ENCODE data around the gene RO60.

RO60 gene

GRCh38 chr1:193060938-193061337 is 1.5 kb downstream of the RO60 start:
- peak; percentile 4 for DNase-seq (ENCODE audit: low spot score)

GRCh38 chr1:193062698-193063463 is 3.5 kb downstream of the RO60 start:
- DNase-seq (ENCODE audit: low spot score): no peak

DNA sequence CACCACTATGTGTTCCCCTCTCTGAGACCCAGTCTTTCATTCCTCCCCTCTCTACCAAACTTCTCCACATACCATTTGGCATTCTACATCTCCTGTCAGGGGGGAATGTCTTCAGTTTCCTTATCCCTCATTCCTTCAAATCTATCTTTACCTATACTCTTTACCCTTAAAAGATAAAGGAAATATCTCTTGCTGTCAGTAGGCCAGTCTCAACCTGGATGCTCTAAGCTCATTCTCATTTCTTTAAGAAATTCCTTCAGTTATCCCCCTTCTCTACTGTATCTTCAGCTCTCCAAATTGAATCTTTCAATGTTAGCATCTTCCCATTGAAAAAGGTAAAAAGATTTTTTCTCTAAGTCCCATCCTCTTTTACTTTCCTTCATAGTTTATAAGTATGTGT is 6.5 kb downstream of the RO60 start:
- no peak for DNase-seq (ENCODE audit: low spot score)

DNA sequence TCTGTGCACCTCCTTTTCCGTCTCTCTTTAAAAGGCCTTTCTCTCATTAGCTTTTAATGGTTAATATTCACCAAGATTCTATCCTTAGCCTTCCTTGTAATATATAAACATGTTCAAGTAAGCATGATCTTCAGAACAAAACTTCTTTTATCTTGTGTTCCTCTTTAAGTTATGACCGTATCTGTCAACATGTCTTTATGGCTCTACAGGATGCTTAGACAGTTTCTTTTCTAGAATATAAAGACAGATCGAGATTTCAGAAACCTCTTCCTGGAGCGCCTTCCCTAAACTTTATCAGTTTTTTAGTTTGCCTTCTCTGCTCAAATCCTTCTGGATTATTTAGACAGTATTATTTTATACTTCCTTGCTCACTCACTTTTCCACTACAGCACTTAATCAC is 7.2 kb downstream of the RO60 start:
- no peak for DNase-seq (ENCODE audit: low spot score)

DNA sequence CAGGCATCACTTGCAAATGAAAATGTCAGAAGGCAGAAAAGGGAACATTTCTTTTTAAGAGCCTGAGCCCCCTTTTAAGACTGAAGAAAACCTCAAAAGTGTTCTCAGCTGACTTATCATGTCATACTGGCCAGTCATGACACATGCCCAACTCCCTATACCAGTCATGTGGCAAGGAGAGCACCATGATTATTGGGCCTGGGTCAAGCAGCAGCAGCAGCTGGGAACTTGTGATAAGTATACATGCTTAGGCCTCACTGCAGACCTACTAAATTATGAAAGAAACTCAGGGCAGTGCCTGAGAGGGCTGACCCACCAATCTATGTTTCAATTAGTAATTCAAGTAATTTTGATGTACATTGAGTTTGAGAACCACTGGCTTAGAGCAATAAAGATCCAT is 8.6 kb downstream of the RO60 start:
- no peak for DNase-seq (ENCODE audit: low spot score)

- DNase-seq (ENCODE audit: low spot score): no peak
Observed at GRCh38 chr1:193069748-193070385, 10.5 kb downstream of the RO60 start.

DNA sequence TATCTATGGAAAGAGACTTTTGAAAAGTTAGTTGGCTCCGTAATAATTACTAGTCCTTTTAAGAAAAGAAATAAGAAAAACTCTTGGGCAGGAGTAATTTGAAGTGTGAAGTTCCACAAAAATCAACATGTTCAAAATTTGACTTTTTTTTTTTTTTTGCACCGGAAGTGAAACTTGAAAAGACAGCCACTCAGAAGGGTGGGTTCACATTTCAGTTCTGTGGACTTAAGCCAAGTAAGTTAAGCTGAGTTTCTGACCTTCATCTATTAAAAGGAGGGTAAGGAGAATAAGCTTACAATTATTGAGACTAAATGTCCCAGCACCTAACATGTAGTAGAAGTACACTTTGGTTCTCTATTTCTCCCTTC is 11.0 kb downstream of the RO60 start:
- no peak for DNase-seq (ENCODE audit: low spot score)

GRCh38 chr1:193070942-193071341 is 11.5 kb downstream of the RO60 start:
- DNase-seq (ENCODE audit: low spot score): no peak

- DNase-seq (ENCODE audit: low spot score): peak; percentile 3
Observed at GRCh38 chr1:193077991-193078390, 18.6 kb downstream of the RO60 start.

DNA sequence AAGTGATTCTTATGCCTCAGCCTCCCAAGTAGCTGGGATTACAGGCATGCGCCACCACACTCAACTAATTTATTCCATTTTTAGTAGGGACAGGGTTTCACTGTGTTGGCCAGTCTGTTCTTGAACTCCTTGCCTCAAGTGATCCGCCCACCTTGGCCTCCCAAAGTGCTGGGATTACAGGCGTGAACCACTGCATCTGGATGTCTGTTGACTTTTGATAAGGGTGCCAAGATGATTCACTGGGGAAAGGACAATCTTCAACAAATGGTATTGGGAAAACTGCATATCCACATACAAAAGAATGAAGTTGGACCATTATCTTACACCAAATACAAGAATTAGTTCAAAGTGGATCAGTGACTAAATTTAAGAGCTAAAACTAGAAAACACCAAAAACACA is 19.8 kb downstream of the RO60 start:
- no peak for DNase-seq (ENCODE audit: low spot score)

DNA sequence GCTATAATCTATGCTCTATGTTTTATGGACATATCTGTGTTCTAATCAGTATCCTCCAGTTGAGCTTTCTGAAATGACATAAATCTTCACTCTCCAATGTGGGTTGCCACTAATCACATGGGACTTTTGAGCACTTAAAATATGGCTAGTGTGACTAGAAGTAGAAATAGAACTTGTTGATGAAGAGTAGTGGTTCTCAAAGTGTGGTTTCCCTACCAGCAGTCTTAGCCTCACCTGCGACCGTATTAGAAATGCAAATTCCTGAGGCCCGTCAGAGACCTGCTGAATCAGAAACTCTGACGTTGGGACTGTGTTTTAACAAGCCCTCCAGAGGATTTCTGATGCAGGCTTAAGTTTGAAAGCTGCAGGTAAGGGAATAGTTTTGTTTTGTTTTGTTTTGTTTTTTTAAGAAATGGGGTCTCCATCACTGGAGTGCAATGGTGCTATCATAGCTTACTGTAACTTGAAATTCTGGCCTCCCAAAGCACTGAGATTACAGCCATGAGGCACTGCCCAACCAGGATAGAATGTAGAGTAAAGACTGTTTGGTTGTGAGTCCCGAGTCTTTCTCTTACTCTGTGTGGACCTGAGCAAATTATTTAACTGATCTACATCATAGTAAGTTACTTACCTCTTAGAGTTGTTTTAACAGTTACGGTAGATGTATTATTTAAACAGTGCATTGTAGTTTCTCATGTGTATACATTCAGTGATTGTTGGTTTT is 24.1 kb downstream of the RO60 start:
- DNase-seq (ENCODE audit: low spot score): no peak

DNA sequence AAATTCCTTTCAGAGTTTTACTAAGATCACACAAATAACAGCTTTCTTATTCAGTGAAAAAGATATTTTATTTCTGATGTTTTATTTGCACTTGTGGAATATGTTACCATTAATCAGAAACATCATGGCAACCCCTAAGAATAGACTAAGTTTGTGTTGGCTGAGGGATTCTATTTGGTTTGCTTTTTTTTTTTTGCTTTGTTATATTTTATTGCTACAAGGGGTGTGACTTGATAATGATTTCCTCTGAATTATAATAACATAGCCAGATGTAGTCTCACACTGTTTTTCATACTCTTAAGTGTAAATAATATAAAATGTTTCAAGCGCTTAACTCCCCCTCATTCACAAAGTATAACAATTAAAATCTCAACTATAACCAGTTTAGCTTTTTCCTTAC is 25.9 kb downstream of the RO60 start:
- DNase-seq (ENCODE audit: low spot score): no peak

DNA sequence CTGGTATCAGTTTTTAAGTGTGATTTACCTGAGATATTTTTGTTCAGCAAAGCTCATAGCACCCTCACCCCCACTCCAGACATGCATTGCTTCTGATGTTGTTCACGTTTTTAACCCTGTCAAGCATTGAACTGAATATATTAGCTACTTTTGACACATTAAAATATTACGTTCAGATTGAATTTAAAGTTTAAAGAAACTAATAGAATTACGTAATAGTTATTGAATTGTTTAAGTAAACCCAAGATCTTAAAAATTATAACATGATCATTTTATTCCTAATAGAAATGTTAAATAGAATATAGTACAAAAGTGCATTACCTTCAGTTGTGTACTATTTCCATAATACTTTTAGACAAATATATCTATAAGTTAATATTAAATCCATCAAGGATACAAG is 26.9 kb downstream of the RO60 start:
- no peak for DNase-seq (ENCODE audit: low spot score)

DNA sequence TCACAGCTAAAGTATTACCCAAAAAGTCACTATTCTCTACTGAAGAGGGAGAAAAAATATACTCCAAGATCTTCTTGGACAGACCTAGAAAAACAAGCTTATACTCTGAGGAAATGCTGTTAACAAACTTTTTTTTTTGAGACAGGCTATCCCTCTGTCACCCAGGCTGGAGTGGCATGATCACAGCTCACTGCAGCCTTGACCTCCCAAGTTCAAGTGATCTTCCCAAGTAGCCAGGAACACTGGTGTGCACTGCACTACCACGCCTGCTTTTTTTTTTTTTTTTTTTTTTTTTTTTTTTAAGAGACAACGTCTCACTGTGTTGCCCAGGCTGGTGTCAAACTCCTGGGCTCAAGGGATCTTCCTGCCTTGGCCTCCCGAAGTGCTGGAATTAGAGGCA is 28.5 kb downstream of the RO60 start:
- DNase-seq (ENCODE audit: low spot score): no peak

DNA sequence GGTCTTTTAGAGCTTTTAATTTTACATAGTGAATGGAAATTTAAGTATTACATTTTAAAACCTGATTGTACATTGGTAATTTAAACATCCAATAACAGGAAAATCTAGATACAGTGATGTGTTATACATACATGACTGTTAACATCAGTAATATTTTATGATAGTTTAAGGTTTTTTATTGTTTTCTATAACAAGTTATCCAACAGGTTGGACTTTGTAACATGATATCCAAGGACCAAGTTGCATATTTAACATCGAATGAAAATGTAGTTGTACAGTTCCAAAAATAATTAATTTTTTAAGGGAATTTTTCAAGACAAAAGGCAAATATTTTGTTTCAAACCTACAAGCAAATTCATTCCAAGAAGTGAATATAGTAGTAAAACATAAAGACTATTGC is 31.5 kb downstream of the RO60 start:
- DNase-seq (ENCODE audit: low spot score): no peak

DNA sequence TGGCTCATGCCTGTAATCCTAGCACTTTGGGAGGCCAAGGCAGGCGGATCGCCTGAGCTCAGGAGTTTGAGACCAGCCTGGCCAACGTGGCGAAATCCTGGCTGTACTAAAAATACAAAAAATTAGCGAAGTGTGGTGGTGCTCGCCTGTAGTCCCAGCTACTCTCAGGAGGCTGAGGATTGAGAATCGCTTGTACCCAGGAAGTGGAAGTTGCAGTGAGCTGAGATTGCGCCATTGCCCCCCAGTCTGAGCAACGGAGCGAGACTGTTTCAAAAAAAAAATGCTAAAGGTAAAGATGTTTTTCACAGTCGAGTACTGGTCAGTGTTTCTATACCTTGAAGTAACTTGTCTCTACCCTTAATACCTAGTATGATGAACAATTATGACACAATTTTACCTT is 34.7 kb downstream of the RO60 start:
- no peak for DNase-seq (ENCODE audit: low spot score)

GRCh38 chr1:193102662-193103061 is 43.2 kb downstream of the RO60 start:
- DNase-seq (ENCODE audit: low spot score): no peak

DNA sequence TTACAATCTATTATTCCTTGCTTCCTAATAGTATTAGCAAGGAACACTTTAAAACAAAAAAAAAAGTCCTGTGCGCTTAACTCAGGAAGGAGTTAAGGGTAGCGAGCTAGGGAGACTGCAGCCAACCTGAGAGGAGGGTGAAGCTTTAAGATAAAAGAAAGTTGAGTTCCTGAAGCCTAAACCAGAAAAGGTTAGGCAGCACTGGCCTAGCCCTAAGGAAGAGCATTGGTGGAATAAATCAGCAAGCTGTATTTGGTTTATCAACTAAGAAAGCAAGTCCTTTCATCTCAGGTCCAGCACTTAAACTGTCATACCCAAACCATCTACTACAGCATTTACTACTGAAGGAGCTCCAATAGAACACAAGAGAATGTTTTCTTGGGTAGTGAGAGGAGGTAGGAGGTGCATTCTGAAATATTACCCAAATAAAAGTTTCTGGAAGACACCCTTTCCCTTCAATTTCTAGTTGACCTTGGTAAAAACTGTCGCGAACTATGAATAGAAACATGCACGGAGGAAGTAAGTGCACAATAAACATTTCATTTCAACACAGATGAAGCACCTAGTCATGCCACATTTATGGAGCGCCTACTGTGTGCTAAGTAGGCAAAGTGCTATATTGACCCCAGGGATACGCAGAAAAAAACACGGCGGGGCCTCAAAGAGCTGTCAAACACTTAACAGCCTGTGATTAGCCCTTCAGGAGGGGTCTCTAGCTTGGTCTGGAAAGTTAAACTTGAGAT is 44.5 kb downstream of the RO60 start:
- DNase-seq (ENCODE audit: low spot score): peak; percentile 13

DNA sequence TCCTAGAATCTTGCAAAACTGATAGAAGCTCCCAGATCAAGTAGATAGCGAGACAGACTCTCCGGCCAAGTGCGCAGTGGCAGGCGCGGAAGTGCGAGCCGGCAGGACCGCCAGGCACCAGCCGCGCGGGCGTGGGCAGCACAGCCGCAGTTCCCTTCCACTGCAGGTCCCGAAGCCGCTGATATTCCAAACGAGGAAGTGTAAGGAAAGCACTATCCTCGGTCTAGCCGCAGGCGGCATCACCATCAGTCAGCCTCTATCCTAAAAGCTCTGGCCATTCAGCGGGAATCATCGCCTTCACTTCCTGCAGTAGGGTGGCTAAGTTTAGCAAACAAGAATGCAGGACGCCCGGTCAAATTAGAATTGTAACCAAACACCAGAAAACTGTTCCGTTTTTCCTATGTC is 45.1 kb downstream of the RO60 start:
- peak; percentile 40 for DNase-seq (ENCODE audit: low spot score)

DNA sequence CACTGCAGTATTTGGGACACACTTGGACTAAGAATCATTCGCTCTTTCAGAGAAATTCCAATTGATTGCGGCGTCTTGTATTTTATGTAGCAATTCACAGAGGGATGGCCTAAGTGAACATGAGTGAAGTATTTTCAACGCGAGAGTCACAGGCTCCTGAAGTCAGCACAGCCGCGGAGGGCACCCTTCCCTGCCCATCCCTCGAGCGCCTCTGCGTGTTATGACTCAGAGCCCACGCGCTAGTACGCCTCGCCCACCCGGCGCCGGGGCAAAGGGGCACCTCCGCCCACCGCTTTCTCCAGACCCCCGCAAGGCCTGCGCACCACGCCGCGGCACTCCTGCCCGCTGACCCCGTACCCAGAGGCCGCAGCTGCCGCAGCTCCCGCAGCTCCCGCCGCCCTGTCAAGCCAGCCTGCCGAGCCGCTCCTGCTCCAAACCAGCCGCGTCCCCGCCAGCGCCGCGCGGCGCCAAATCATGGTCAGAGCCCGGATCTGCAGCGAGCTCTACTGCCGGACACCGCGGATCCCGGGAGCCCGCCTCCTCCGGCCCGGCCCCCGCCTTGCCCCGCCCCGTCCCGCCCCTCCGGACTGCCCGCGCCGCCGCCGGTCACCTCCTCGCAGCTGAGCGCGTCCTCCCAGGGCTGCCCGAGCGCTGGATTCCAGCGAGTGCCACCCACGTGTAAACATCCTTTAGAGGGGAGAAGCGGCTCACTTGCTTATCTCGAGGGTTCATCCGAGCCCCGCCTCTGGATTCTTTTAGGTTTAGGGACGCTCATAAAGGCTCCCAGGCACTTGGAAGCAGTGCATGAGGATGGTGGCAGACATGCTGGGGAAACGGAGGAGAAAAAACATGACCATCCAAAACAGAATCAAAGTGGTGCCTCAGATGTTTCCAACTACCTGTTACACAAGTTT is 45.8 kb downstream of the RO60 start, which contains the start of gene GLRX2:
TSS of gene GLRX2 (minus strand) at position 508 of the 914 bp plus-strand sequence. CDS start at position 476, 32 bp downstream.
- DNase-seq (ENCODE audit: low spot score): peak; percentile 96

DNA sequence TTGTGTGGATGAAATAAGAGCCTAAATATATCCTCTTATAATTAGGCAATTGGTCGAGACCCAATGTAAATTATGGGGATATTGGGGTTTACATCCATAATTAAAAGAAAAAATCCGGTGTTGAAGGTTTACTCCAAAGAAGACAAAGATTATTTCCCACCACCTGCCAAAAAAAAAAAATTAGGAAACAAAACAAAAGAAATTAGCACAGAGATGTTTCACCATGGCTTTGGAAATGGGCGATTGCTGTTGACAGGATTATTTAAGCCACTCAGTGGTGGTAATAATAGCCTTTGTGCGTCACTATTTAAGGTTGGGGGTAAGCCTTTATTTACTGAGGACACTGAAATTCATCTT is 46.4 kb downstream of the RO60 start:
- no peak for DNase-seq (ENCODE audit: low spot score)
